Memory B cell (primary cell): ENCODE data around the gene TRAF3IP3.
"Not testable (repeated sequence)": the region's sequence is repeated elsewhere in the genome, so short reads cannot be mapped to it uniquely, and the experiment has no call there.

Experiments used
- ATAC-seq: fragments of 150-1000 bp; cut with Tn5 transposase; 2 replicates; pipeline ENCODE4 v1.10.0; 2021; ENCODE audit warnings: low read depth, mild to moderate bottlenecking, moderate library complexity
- DNase-seq, 2 donors: peaks; one replicate each; pipeline ENCODE4 v3.0.0; 2022; ENCODE audit warnings: low spot score in 2 of 2
- H3K27ac Mint-ChIP-seq: one replicate; pipeline ENCODE4 v1.8.0; 2022; ENCODE audit warnings: mild to moderate bottlenecking, moderate library complexity, mixed read lengths
- H3K27me3 Mint-ChIP-seq: one replicate; pipeline ENCODE4 v1.8.0; 2022; ENCODE audit warnings: mixed read lengths
- H3K36me3 Mint-ChIP-seq: one replicate; pipeline ENCODE4 v1.8.0; 2022; ENCODE audit warnings: mild to moderate bottlenecking, mixed read lengths
- H3K4me1 Mint-ChIP-seq: one replicate; pipeline ENCODE4 v1.8.0; 2022; ENCODE audit warnings: mixed read lengths
- H3K4me3 Mint-ChIP-seq: one replicate; pipeline ENCODE4 v1.8.0; 2022; ENCODE audit warnings: mild to moderate bottlenecking, moderate library complexity, mixed read lengths
- H3K9me3 Mint-ChIP-seq: one replicate; pipeline ENCODE4 v1.8.0; 2022; ENCODE audit warnings: mixed read lengths

The TRAF3IP3 gene

GRCh38 chr1:209784265-209785169 lies 28.7 kb downstream of the TRAF3IP3 start, which contains the start of gene C1orf74:
TSS of gene C1orf74 (minus strand) at chr1:209784559. CDS start at chr1:209783634, 925 bp downstream.
- DNase-seq, result peak; percentile 99 to 100
- Mint-ChIP-seq H3K27me3 (peaks cover 2% of the 10 kb centered on the region), H3K9me3 (no peaks in the 10 kb centered on the region), H3K36me3 (peaks cover 17% of the 10 kb centered on the region), H3K4me3 (peak within 1 kb of the TSS; percentile 87), H3K27ac (peak within 1 kb of the TSS; percentile 93), H3K4me1 (peaks cover 11% of the 10 kb centered on the region)
- peak; percentile 99 for ATAC-seq

DNA sequence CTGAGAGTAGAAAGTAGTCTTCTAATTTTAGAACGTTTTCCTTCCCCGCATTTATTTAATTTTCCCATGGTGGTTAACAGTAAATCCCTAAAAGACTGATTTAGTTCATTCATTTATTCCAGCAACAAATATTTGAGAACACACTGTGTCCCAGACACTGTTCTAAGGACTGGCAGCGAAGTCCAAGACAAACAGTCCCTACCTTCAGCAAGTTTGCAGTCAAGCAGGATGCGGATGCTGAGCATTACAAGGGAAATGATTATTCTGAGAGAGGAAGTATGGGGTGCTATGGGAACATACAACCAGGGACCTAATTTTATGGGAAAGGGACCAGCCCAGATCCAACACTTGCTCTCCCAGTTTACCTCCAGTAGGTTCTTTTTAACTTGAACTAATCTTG lies 29.7 kb downstream of the TRAF3IP3 start:
- Mint-ChIP-seq H3K9me3 (no peaks in the 10 kb centered on the region), H3K36me3 (peaks cover 12% of the 10 kb centered on the region), H3K27me3 (peaks cover 5% of the 10 kb centered on the region), H3K4me1 (peaks cover 11% of the 10 kb centered on the region), H3K4me3 (no peak overlapping the region), H3K27ac (peak overlapping the region; percentile 93)
- no peak for ATAC-seq
- no peak for DNase-seq

DNA sequence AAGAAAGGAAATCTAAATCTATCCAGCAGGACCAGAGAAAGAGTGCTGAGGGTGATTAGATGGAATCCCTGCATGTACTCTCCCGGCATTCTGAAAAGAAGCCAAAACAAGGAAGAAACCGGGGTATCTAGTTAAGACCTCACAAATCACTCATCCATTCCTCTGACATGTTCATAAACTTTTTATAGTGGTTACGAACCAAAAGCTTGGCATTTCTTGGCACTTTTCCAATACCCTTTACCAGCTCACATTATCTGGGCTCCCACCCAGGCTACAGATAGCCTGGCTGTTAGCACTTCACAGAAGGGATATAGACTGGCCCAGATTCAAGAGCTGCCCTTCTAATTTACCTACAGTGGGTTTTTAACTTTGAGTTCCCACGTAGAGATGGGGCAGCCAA lies 30.3 kb downstream of the TRAF3IP3 start:
- Mint-ChIP-seq H3K4me3 (no peak overlapping the region), H3K27ac (no peak overlapping the region)
- DNase-seq, result no peak

DNA sequence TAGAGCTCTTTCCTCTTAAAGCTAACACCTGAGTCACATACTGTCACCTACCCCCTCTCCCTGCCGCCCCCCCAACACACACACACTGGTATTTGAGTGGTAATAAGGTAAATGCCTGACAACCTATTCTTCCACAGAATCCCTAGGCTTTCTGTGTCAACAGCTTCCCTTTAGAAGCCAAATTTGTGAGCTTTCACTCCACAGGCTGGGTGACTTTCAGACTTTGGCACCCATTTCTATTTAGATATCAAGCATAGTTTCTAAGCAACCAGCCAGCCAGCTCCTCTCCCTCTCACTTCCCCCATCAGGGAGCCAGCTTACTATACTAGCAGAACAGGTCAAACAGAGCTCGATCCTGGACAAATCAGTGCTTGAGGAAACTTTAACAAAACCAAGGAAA lies 31.7 kb downstream of the TRAF3IP3 start:
- Mint-ChIP-seq H3K4me1 (peaks cover 7% of the 10 kb centered on the region), H3K9me3 (no peaks in the 10 kb centered on the region), H3K27ac (no peak overlapping the region), H3K27me3 (peaks cover 5% of the 10 kb centered on the region), H3K4me3 (no peak overlapping the region), H3K36me3 (peaks cover 4% of the 10 kb centered on the region)
- ATAC-seq (no peak), DNase-seq (no peak)

More for the DNA sequence above, 30.3 kb downstream of the TRAF3IP3 start:
- Mint-ChIP-seq H3K36me3 (peaks cover 12% of the 10 kb centered on the region), H3K4me1 (peaks cover 11% of the 10 kb centered on the region), H3K27me3 (peaks cover 5% of the 10 kb centered on the region), H3K9me3 (no peaks in the 10 kb centered on the region)
- no peak for ATAC-seq

GRCh38 chr1:209789245-209789644 lies 33.4 kb downstream of the TRAF3IP3 start:
- H3K36me3 Mint-ChIP-seq, result peaks cover 8% of the 10 kb centered on the region
- H3K9me3 Mint-ChIP-seq, result peaks cover 3% of the 10 kb centered on the region
- H3K27ac Mint-ChIP-seq, result no peak overlapping the region
- H3K4me3 Mint-ChIP-seq, result no peak overlapping the region
- DNase-seq, result no peak
- H3K4me1 Mint-ChIP-seq, result peaks cover 3% of the 10 kb centered on the region
- H3K27me3 Mint-ChIP-seq, result peaks cover 7% of the 10 kb centered on the region
- no peak for ATAC-seq

DNA sequence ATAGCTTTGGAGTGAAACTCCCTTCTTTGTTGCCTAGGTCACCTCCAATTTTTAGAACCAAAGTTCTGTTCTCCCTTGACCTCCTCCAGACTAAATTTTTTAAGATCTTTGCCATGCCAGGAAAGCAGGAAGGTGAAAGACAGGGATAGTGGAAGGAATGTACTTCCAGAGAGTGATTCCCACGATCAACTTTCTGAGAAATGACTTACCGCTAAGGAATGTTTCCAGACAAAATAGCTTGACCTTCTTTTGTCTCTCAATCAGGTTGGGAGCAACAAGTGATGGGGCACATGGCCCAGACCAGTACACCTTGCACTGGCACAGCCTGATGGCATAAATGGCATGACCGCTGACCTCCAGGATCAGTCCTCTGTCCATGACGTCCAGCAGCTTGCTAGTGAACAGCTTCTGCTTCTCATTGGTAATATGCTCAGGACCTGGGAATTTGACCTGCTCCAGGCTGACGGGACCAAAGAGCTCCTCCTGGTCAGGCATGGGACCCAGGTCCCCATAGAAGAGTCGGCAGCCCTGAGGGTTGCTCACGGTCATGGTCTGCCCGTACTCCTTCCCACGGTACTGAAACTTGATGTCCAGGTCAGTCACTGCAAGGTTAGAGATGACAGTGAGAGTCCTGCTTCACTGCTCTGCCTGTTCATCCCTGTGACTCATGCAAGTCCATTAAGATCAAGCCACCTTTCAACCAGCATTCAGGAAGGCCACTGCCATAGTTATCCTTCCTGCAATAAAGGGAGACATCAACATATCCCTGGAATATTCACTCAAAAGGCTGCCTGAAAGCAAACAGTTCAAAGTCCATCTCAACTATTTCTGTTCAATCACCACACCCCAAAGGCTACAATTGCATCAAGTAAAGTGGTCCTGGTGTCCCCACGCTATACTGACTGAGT lies 34.7 kb downstream of the TRAF3IP3 start:
- Mint-ChIP-seq H3K36me3 (peaks cover 14% of the 10 kb centered on the region), H3K9me3 (peaks cover 3% of the 10 kb centered on the region), H3K4me3 (no peak overlapping the region), H3K27me3 (peaks cover 12% of the 10 kb centered on the region), H3K4me1 (no peaks in the 10 kb centered on the region), H3K27ac (no peak overlapping the region)
- no peak for DNase-seq
- no peak for ATAC-seq

DNA sequence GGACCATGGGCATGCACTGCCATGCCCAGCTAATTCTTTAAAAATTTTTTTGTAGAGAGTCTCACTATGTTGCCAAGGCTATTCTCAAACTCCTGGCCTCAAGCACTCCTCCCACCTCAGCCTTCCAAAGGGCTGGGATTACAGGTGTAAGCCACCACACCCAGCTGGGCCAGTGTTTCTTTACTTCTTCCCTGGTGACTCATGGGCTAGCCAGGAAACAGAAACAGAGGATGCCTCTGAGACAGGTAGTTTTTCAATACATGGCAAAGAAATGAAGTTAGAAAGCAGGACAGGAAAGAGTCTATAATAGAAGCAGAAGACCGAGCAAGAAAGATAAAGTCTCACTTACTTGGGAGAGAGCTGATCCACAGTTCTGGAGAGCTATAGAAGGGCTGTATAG lies 36.1 kb downstream of the TRAF3IP3 start:
- H3K36me3 Mint-ChIP-seq, result peaks cover 17% of the 10 kb centered on the region
- H3K27ac Mint-ChIP-seq, result no peak overlapping the region
- ATAC-seq (no peak), DNase-seq (no peak)
- H3K4me1 Mint-ChIP-seq, result peaks cover 2% of the 10 kb centered on the region
- H3K4me3 Mint-ChIP-seq, result no peak overlapping the region
- peaks cover 16% of the 10 kb centered on the region for H3K27me3 Mint-ChIP-seq
- H3K9me3 Mint-ChIP-seq, result peaks cover 3% of the 10 kb centered on the region

DNA sequence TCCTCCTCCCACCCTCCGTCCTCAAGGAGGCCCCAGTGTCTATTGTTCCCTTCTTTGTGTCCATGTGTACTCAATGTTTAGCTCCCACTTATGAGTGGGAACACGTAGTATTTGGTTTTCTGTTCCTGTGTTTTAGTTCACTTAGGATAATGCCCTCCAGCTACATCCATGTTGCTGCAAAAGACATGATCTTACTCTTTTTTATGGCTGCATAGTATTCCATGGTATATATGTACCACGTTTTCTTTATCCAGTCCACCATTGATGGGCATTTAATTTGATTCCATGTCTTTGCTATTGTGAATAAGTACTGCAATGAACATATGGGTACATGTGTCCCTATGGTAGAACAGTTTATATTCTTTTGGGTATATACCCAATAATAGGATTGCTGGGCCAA lies 37.9 kb downstream of the TRAF3IP3 start:
- Mint-ChIP-seq H3K27me3 (peaks cover 15% of the 10 kb centered on the region), H3K36me3 (peaks cover 17% of the 10 kb centered on the region)
- H3K4me3 Mint-ChIP-seq, ATAC-seq, H3K27ac Mint-ChIP-seq, H3K9me3 Mint-ChIP-seq, DNase-seq, H3K4me1 Mint-ChIP-seq: not testable (repeated sequence)

DNA sequence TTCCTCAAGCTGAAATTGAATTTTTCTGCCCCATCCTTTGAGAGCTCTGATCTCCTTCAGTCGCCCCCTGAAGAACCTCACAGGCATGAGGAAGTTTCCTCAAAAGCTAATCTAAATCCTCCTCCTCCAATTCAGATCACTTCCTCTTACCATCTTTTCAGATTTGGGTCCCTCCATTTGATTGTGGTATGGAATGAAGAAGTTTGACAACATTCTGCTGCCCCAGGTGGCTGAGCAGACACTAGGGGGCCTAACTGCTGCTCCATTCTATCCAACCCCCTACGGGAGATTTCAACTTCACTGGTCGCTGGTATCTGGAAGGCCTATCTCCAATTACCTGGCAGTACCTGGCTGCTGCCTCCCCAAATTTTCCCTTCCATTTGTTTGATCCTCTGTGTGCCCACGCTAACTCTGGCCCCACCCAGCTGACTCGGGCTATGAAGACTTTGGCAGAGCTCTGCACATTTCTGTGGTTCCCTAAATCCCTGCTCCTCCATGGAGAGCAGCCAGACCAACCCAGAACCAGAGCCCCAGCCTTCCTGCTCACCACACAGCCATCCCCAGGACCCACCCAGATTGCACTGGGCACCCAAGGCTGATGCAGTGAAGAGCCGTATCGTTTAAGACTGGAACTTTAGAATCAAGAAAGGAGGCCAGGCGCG lies 42.3 kb downstream of the TRAF3IP3 start:
- Mint-ChIP-seq H3K27me3 (peaks cover 11% of the 10 kb centered on the region), H3K4me3 (no peak overlapping the region), H3K27ac (no peak overlapping the region), H3K36me3 (peaks cover 15% of the 10 kb centered on the region), H3K9me3 (peaks cover 3% of the 10 kb centered on the region), H3K4me1 (peaks cover 7% of the 10 kb centered on the region)
- ATAC-seq (peak; percentile 42), DNase-seq (no peak)

DNA sequence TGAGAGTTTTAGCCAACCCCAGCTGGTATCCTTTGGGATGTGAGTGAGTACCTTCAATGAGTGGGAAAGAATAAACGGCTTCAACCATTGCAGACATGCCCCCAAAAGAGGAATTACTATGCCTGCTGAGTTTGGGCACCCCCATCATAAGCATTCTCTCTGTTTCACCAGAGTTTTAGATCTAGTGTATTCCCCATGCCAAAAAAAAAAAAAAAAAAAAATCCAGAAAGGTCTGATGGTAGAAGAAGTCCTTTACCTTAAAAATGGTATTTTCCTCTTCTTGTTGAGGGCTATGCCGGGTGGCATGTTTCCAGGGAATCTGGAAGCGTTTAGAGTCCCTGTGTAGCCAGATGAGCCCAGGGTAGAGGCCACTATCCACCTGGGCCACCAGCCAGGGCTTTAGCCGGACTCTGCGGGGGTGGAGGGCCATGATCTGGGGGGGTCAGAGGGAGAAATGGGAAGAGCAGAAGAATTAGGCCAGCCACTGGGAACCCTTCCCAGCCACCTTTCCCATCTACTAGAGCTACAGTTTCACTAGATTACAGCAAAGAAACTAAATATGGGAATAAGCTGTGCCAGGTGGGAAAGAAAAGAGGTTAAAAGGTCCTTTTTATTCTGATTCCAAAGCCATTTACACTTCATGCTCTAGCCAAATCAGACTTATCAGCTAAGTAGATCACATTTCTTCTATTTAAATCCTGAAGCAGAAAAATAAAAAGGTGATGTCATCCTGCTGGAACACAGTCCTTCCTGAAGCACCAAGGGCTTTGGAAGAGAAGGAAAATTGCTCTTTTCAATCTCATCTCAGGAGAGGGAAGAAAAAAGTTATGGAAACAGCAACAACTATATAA lies 45.4 kb downstream of the TRAF3IP3 start:
- no peaks in the 10 kb centered on the region for H3K9me3 Mint-ChIP-seq
- no peak overlapping the region for H3K4me3 Mint-ChIP-seq
- H3K27ac Mint-ChIP-seq, result no peak overlapping the region
- H3K4me1 Mint-ChIP-seq, result peaks cover 12% of the 10 kb centered on the region
- no peak for DNase-seq
- H3K36me3 Mint-ChIP-seq, result peaks cover 5% of the 10 kb centered on the region
- no peak for ATAC-seq
- H3K27me3 Mint-ChIP-seq, result peaks cover 4% of the 10 kb centered on the region

DNA sequence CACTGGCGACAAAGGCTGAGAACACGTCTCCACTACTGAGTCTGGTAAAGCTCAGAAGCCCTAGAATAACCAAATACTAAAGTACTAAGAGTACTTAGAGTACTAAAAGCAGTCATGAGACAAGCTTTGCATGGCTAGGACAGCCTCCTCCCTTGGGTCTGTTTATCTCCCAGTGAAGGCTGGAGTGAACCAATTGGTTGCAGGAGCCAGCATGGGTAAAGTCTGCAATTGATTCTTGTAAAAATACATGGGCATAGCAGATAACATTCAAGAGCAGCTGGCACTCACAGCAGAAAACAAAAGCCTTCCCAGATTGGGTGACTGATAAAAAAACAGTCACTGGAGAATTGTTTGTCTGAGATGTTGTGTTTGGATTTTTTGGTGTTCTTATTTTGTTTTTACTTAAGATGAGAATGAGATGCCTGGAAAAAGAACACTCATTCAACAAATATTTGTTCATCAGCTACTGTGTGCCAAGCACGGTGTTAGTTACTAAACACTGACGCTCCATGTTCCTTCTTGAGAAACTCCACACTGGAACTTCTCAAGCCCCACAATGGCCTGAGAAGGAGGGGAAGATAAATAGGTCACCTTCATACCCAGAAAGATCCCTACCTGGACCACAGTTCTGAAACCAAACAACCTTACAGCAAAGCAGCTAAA lies 46.4 kb downstream of the TRAF3IP3 start:
- no peak for ATAC-seq
- H3K27ac Mint-ChIP-seq, result no peak overlapping the region

DNA sequence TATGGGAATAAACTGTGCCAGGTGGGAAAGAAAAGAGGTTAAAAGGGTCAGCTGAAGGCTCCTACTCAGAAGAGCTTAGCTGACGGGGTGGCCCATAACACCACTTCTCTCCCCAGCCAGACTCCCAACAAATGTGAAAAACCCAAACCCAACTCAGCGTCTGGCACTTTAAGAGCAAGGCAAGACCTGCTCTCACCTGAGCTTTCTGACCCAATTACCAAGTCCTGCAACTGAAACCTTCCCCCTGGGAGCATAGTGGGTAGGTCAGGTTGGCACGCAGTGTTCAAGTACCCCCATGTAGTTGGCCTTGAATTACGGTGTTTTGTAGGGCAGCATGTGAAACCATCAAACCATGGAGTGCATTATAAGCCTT lies 46.9 kb downstream of the TRAF3IP3 start:
- Mint-ChIP-seq H3K4me1 (peaks cover 9% of the 10 kb centered on the region), H3K36me3 (peaks cover 2% of the 10 kb centered on the region), H3K27ac (no peak overlapping the region), H3K27me3 (no peaks in the 10 kb centered on the region), H3K4me3 (no peak overlapping the region), H3K9me3 (no peaks in the 10 kb centered on the region)
- ATAC-seq (no peak), DNase-seq (no peak)

More for the DNA sequence above, 46.4 kb downstream of the TRAF3IP3 start:
- H3K4me3 Mint-ChIP-seq, result no peak overlapping the region
- no peaks in the 10 kb centered on the region for H3K27me3 Mint-ChIP-seq
- peaks cover 2% of the 10 kb centered on the region for H3K36me3 Mint-ChIP-seq
- H3K4me1 Mint-ChIP-seq, result peaks cover 11% of the 10 kb centered on the region
- no peaks in the 10 kb centered on the region for H3K9me3 Mint-ChIP-seq
- DNase-seq, result no peak

DNA sequence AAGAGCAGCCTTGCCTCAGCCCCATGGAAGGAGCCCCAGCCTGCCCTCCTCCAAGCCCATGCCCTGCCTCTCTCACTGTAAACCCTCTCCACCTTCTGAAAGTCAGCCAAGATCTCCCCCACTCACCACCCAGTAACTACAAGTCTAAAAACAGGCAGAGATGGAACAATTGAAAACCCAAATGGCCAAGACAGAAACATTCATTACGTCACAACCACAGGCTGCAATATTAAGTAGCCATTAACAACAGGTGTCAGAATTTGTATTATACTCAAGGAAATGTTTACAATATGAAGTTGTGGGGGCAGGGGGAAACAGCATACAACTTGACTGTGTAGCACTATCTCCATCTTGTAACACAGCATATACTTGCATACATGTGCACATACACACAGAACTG lies 47.7 kb downstream of the TRAF3IP3 start:
- Mint-ChIP-seq H3K9me3 (no peaks in the 10 kb centered on the region), H3K27ac (no peak overlapping the region), H3K36me3 (peaks cover 2% of the 10 kb centered on the region), H3K4me3 (no peak overlapping the region), H3K4me1 (peaks cover 6% of the 10 kb centered on the region), H3K27me3 (no peaks in the 10 kb centered on the region)
- ATAC-seq, result no peak
- no peak for DNase-seq
